ENCODE data around the gene AFF4.

The AFF4 gene

DNA sequence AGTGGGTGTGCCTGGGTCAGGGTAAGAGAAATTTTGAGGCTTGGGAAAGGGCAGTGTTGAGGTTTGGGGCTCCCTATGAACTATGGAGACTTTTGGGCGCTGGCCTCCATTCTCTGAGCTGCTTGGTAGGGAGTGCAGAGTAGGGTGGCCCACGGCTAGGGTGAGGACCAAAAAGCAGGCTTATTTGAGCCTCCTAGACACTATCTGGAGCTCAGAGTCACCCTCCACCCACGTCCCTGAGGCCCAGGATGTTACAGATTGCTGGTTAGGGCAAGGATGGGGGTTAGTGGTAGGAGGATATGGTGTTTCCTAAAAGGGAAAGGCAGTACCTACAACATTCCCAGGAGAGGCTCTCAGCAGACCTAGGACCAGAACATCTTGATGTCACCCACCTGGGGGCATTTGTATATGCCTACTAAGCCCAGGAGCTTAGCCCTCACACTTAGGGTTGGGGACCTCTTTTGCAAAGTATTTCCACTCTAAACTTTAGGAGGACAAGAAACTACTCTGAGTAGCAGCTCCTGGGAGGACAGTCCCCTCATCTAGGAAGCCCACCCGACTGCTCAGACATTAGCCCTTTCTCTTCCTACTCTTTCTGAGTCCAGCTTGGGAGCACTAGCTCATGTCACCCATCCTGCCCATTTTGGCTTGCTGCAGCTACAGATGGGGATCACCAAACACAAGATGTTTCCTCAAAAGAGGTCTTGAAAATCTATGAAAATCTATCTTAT lies 135.3 kb downstream of the AFF4 start:
- no peak for DNase-seq (ENCODE audit: extremely low read depth, low read depth)
- TF ChIP-seq, protein P1, sequence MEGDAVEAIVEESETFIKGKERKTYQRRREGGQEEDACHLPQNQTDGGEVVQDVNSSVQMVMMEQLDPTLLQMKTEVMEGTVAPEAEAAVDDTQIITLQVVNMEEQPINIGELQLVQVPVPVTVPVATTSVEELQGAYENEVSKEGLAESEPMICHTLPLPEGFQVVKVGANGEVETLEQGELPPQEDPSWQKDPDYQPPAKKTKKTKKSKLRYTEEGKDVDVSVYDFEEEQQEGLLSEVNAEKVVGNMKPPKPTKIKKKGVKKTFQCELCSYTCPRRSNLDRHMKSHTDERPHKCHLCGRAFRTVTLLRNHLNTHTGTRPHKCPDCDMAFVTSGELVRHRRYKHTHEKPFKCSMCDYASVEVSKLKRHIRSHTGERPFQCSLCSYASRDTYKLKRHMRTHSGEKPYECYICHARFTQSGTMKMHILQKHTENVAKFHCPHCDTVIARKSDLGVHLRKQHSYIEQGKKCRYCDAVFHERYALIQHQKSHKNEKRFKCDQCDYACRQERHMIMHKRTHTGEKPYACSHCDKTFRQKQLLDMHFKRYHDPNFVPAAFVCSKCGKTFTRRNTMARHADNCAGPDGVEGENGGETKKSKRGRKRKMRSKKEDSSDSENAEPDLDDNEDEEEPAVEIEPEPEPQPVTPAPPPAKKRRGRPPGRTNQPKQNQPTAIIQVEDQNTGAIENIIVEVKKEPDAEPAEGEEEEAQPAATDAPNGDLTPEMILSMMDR (IDR thresholded peaks at IDR 0.05; ENCODE audit: low read depth, low read length, missing control alignments): no peak
- H3K4me3 ChIP-seq (replicated peaks; ENCODE audit: low read depth, low read length): no peak overlapping the region

DNA sequence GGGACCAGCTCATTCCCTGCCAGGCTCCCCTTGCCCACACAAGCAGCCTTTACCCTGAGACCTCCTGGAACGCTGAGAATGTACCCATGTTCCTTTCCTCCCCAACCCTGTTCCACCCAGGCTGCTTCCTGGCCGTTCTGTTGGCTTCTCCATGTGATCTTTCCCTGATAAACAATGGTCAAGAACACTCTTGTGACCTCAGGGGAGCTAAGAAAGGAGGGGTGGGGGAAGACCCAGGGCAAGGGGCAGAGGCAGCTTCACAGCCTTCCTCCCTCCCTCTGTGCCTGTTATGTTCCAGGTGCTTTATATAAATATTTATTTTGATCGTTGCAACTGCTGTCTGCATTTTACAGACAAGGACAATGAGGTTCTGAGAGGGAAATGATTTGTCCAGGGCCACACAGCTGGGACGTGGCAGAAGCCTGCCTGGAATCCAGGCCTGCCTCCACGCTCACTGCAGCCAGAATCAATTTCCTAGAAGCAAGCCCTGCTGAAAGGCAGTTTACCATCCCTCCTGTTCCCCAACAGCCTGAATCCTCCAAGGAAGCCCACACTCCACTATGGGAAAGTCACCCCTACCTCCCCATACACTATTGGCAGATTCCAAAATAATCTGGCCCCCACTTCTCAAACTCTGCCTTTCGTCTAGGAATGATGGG lies 136.9 kb downstream of the AFF4 start:
- DNase-seq (ENCODE audit: extremely low read depth, low read depth): no peak

DNA sequence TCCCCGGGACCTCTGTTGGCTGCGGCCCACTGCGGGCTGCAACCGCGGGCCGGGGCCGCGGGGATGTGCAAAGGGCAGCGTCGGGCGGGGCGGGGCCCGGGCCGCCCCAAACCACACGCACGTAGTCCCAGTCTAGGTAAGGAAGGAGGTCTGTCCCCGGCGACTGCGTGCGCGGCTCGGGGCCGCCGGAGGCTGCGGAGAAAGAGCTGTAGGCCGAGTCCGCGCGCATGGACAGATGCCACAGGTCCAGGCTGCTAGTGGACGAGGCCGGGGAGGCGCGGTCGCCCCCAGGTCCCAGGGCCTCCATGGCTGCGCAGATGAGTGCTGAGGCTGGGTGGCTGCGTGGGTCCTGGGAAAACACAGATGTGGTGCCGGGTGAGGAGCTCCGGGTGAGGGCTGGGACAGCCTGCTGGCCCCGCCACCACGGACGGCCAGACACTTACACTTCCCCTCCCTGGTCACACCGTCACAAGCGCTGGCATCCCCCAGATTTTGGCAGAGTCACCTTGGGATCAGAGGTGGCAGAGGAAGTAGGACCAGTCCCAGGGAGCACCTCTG lies 137.5 kb downstream of the AFF4 start:
- no peak for DNase-seq (ENCODE audit: extremely low read depth, low read depth)
- TF ChIP-seq, protein P1 (IDR thresholded peaks at IDR 0.05; ENCODE audit: low read depth, low read length, missing control alignments): no peak
- H3K4me3 ChIP-seq (replicated peaks; ENCODE audit: low read depth, low read length): no peak overlapping the region

More for the DNA sequence above, 136.9 kb downstream of the AFF4 start:
- no peak overlapping the region for H3K4me3 ChIP-seq (replicated peaks; ENCODE audit: low read depth, low read length)
- TF ChIP-seq, protein P1 (IDR thresholded peaks at IDR 0.05; ENCODE audit: low read depth, low read length, missing control alignments): no peak

All from HFF-Myc (cell line).